Neural cell (in vitro differentiated cells): ENCODE measurements around the gene RAE1. TPM values are rescaled to one million over a fixed set of nuclear protein-coding genes. Genes with fewer than 3 reads are reported as not detected.

Source experiments
- H2AFZ ChIP-seq: fragments of 200-600, 300-800 bp; sonication (generic), shearing (Covaris generic); 2 replicates; pipeline ENCODE4 v1.6.0; 2014; ENCODE audit warnings: low read depth, mild to moderate bottlenecking, antibody characterized with exemption, low read length, moderate library complexity
- H3F3A ChIP-seq: fragments of 200-600 bp; shearing (Covaris generic); 2 replicates; pipeline ENCODE4 v1.6.1; 2016; ENCODE audit warnings: mild to moderate bottlenecking, moderate library complexity, mixed read lengths, antibody characterized with exemption, low read length; ENCODE audit not compliant: insufficient read depth, poor library complexity, severe bottlenecking
- H3K27ac ChIP-seq: fragments of 200-600, 300-800 bp; sonication (generic), shearing (Covaris generic); 2 replicates; pipeline ENCODE4 v1.5.1; 2014; ENCODE audit warnings: mild to moderate bottlenecking, low read length, moderate library complexity
- H3K27me3 ChIP-seq: fragments of 300-800, 200-600 bp; sonication (generic), shearing (Covaris generic); 2 replicates; pipeline ENCODE4 v1.6.0; 2014; ENCODE audit warnings: mild to moderate bottlenecking, low read depth, low read length, moderate library complexity; ENCODE audit not compliant: insufficient read depth
- H3K36me3 ChIP-seq: fragments of 300-800, 200-600 bp; sonication (generic), shearing (Covaris generic); 2 replicates; pipeline ENCODE4 v1.5.1; 2014; ENCODE audit warnings: mild to moderate bottlenecking, antibody characterized with exemption, low read length, moderate library complexity; ENCODE audit not compliant: insufficient read depth
- H3K4me2 ChIP-seq: fragments of 300-800, 200-600 bp; sonication (generic), shearing (Covaris generic); 2 replicates; pipeline ENCODE4 v1.6.0; 2014; ENCODE audit warnings: mild to moderate bottlenecking, low read length
- H3K4me3 ChIP-seq: fragments of 300-800, 200-600 bp; sonication (generic), shearing (Covaris generic); 2 replicates; pipeline ENCODE4 v1.5.1; 2014; ENCODE audit warnings: mild to moderate bottlenecking, low read length, moderate library complexity
- H3K79me2 ChIP-seq: fragments of 200-600 bp; shearing (Covaris generic); replicated peaks from 2 replicates; pipeline ENCODE4 v1.6.0; 2014; ENCODE audit warnings: mild to moderate bottlenecking, low read length, moderate library complexity; ENCODE audit not compliant: insufficient read depth
- H3K9ac ChIP-seq: fragments of 300-800, 200-600 bp; sonication (generic), shearing (Covaris generic); 2 replicates; pipeline ENCODE4 v1.6.1; 2016; ENCODE audit warnings: mild to moderate bottlenecking, low read length, mixed read lengths
- H3K9me2 ChIP-seq: fragments of 200-600 bp; shearing (Covaris generic); 2 replicates; pipeline ENCODE4 v1.6.1; 2016; ENCODE audit warnings: mild to moderate bottlenecking, low read length, mixed read lengths; ENCODE audit not compliant: insufficient read depth
- H3K9me3 ChIP-seq: fragments of 200-600, 300-800 bp; sonication (generic), shearing (Covaris generic); 2 replicates; pipeline ENCODE4 v1.6.1; 2016; ENCODE audit warnings: mild to moderate bottlenecking, mixed run types, low read length, moderate library complexity, mixed read lengths
- H4K20me1 ChIP-seq: fragments of 200-600 bp; shearing (Covaris generic); 2 replicates; pipeline ENCODE4 v1.6.1; 2016; ENCODE audit warnings: mild to moderate bottlenecking, mixed run types; ENCODE audit not compliant: insufficient read depth
- EP300 ChIP-seq: fragments of 450-650 bp; conservative IDR thresholded peaks from 2 replicates; pipeline ENCODE4 v1.6.1; 2014; ENCODE audit warnings: antibody characterized with exemption, mild to moderate bottlenecking, moderate library complexity; ENCODE audit not compliant: poor library complexity, severe bottlenecking
- EZH2 ChIP-seq: fragments of 200-600, 300-800 bp; shearing (Covaris generic), sonication (generic); IDR thresholded peaks from 2 replicates; pipeline ENCODE4 v1.6.1; 2014; ENCODE audit warnings: antibody characterized with exemption, low read length, borderline replicate concordance, mild to moderate bottlenecking; ENCODE audit not compliant: insufficient read depth, poor library complexity, severe bottlenecking
- MXI1 ChIP-seq: fragments of 450-650 bp; conservative IDR thresholded peaks from 2 replicates; pipeline ENCODE4 v1.6.1; 2014; ENCODE audit warnings: antibody characterized with exemption, mild to moderate bottlenecking; ENCODE audit not compliant: poor library complexity, severe bottlenecking
- POLR2AphosphoS5 ChIP-seq: IDR thresholded peaks from 2 replicates; pipeline ENCODE4 v1.6.1; 2012
- RAD21 ChIP-seq: fragments of 450-650 bp; conservative IDR thresholded peaks from 2 replicates; pipeline ENCODE4 v1.6.1; 2014; ENCODE audit warnings: antibody characterized with exemption, mild to moderate bottlenecking, moderate library complexity
- REST ChIP-seq: IDR thresholded peaks from 2 replicates; pipeline ENCODE4 v1.6.1; 2012; ENCODE audit warnings: borderline replicate concordance
- SMC3 ChIP-seq: fragments of 450-650 bp; conservative IDR thresholded peaks from 2 replicates; pipeline ENCODE4 v1.6.1; 2014; ENCODE audit warnings: antibody characterized with exemption, mild to moderate bottlenecking, moderate library complexity; ENCODE audit not compliant: poor library complexity
- TAF1 ChIP-seq: IDR thresholded peaks from 2 replicates; pipeline ENCODE4 v1.6.1; 2012; ENCODE audit warnings: low read depth
- polyA plus RNA-seq: library from polyadenylated mRNA; depleted of rRNA; stranded (reverse); fragments of >200 nt; gene quantifications from 2 replicates; pipeline ENCODE4 v1.2.3, GENCODE V29; 2014
- TF ChIP-seq, protein P1 (sequence below): fragments of 450-650 bp; IDR thresholded peaks from 2 replicates; pipeline ENCODE4 v1.5.1; 2014; ENCODE audit warnings: antibody characterized with exemption, mild to moderate bottlenecking, moderate library complexity; ENCODE audit not compliant: poor library complexity, severe bottlenecking

RAE1 gene
- polyA plus RNA-seq, 1 donor from 2014 or later, result 134 TPM

GRCh38 chr20:57377350-57377749 lies 26.3 kb downstream of the RAE1 start:
- Histone ChIP-seq H3K9ac (no peak overlapping the region), H4K20me1 (no peaks in the 10 kb centered on the region), H3K27me3 (no peaks in the 10 kb centered on the region), H3K36me3 (no peaks in the 10 kb centered on the region), H2AFZ (no peak overlapping the region), H3K79me2 (no peaks in the 10 kb centered on the region), H3K4me2 (no peak overlapping the region), H3F3A (no peaks in the 10 kb centered on the region), H3K9me2 (no peaks in the 10 kb centered on the region), H3K4me3 (no peak overlapping the region), H3K27ac (no peak overlapping the region), H3K9me3 (no peaks in the 10 kb centered on the region)
- no peak for TF ChIP-seq EZH2
- no peak for TF ChIP-seq RAD21
- TF ChIP-seq EP300, result no peak
- no peak for TF ChIP-seq REST
- no peak for TF ChIP-seq SMC3
- TF ChIP-seq, protein P1, sequence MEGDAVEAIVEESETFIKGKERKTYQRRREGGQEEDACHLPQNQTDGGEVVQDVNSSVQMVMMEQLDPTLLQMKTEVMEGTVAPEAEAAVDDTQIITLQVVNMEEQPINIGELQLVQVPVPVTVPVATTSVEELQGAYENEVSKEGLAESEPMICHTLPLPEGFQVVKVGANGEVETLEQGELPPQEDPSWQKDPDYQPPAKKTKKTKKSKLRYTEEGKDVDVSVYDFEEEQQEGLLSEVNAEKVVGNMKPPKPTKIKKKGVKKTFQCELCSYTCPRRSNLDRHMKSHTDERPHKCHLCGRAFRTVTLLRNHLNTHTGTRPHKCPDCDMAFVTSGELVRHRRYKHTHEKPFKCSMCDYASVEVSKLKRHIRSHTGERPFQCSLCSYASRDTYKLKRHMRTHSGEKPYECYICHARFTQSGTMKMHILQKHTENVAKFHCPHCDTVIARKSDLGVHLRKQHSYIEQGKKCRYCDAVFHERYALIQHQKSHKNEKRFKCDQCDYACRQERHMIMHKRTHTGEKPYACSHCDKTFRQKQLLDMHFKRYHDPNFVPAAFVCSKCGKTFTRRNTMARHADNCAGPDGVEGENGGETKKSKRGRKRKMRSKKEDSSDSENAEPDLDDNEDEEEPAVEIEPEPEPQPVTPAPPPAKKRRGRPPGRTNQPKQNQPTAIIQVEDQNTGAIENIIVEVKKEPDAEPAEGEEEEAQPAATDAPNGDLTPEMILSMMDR, result no peak
- no peak for TF ChIP-seq TAF1
- no peak for TF ChIP-seq MXI1
- no peak for TF ChIP-seq POLR2AphosphoS5

- H3F3A ChIP-seq, result no peaks in the 10 kb centered on the region
- H3K9me3 ChIP-seq, result no peaks in the 10 kb centered on the region
- H3K27ac ChIP-seq, result no peak overlapping the region
- H3K9me2 ChIP-seq, result no peaks in the 10 kb centered on the region
- no peak overlapping the region for H3K4me2 ChIP-seq
- no peak overlapping the region for H2AFZ ChIP-seq
- no peak overlapping the region for H3K9ac ChIP-seq
- TF ChIP-seq EZH2, result no peak
- TF ChIP-seq TAF1, result no peak
- TF ChIP-seq, protein P1, result no peak
- TF ChIP-seq POLR2AphosphoS5, result no peak
- no peak for TF ChIP-seq REST
- no peak for TF ChIP-seq RAD21
- TF ChIP-seq EP300, result no peak
- no peak for TF ChIP-seq MXI1
- no peak for TF ChIP-seq SMC3
- H3K4me3 ChIP-seq, result no peak overlapping the region
- no peaks in the 10 kb centered on the region for H4K20me1 ChIP-seq
- H3K79me2 ChIP-seq, result no peaks in the 10 kb centered on the region
- no peaks in the 10 kb centered on the region for H3K36me3 ChIP-seq
- no peaks in the 10 kb centered on the region for H3K27me3 ChIP-seq
These were observed 27.1 kb downstream of the RAE1 start for GRCh38 chr20:57378107-57378506.
